HepG2 (cell line): ENCODE results near the gene GPR89A. TPM values are rescaled to one million over a fixed set of nuclear protein-coding genes. Genes with fewer than 3 reads are reported as not detected.
A peak's percentile ranks its signal among the peaks of the same experiment; 100 is the strongest.

Experiments used
- CENPX ChIP-seq: sonication (generic); formaldehyde crosslinking; IDR thresholded peaks from 2 replicates; pipeline ENCODE4 v1.9.0; 2021; ENCODE audit warnings: mild to moderate bottlenecking, missing genetic modification reagents, moderate library complexity
- CHD2 ChIP-seq: IDR thresholded peaks from 2 replicates; pipeline ENCODE4 v1.6.1; 2011; ENCODE audit warnings: low read depth, low read length, improper control_type of control experiment
- ERF ChIP-seq: IDR thresholded peaks from 2 replicates; pipeline ENCODE4 v1.6.1; 2018; ENCODE audit warnings: missing biosample characterization, missing genetic modification reagents
- IRX3 ChIP-seq: sonication (generic); formaldehyde crosslinking; IDR thresholded peaks from 2 replicates; pipeline ENCODE4 v1.8.1; 2023; ENCODE audit warnings: mild to moderate bottlenecking, low read depth, missing genetic modification reagents, borderline replicate concordance
- JUNB ChIP-seq: sonication (generic); formaldehyde crosslinking; IDR thresholded peaks from 2 replicates; pipeline ENCODE4 v1.8.0; 2022; ENCODE audit warnings: missing genetic modification reagents, mild to moderate bottlenecking, borderline replicate concordance
- MAZ ChIP-seq, 2 experiments: sonication (generic) in 1 of 2; formaldehyde crosslinking in 1 of 2; IDR thresholded peaks; 2 replicates each; pipeline versions ENCODE4 v1.5.0 to v1.6.1; 2012 to 2020; ENCODE audit warnings: low read depth in 2 of 2, mild to moderate bottlenecking in 2 of 2, borderline replicate concordance in 1 of 2, improper control_type of control experiment in 1 of 2, low read length in 1 of 2, missing genetic modification reagents in 1 of 2, moderate library complexity in 1 of 2
- MED8 ChIP-seq: sonication (generic); formaldehyde crosslinking; IDR thresholded peaks from 2 replicates; pipeline ENCODE4 v1.8.1; 2023; ENCODE audit warnings: mild to moderate bottlenecking, missing genetic modification reagents; ENCODE audit not compliant: insufficient replicate concordance
- MEIS1 ChIP-seq: sonication (generic); formaldehyde crosslinking; IDR thresholded peaks from 2 replicates; pipeline ENCODE4 v1.9.0; 2021; ENCODE audit warnings: mild to moderate bottlenecking, missing genetic modification reagents, moderate library complexity, borderline replicate concordance
- MIXL1 ChIP-seq: IDR thresholded peaks from 2 replicates; pipeline ENCODE4 v1.6.1; 2016
- MYNN ChIP-seq: sonication (generic); formaldehyde crosslinking; IDR thresholded peaks from 2 replicates; pipeline ENCODE4 v1.4.0; 2020; ENCODE audit warnings: mild to moderate bottlenecking, low read depth, missing genetic modification reagents
- SIN3A ChIP-seq: IDR thresholded peaks from 2 replicates; pipeline ENCODE4 v1.6.1; 2011; ENCODE audit warnings: low read depth, mild to moderate bottlenecking, control low read depth, low read length, borderline replicate concordance
- SUZ12 ChIP-seq: fragments of 150-350 bp; IDR thresholded peaks from 2 replicates; pipeline ENCODE4 v1.6.1; 2014; ENCODE audit warnings: low read depth, low read length
- TAF15 ChIP-seq: fragments of 200-400 bp; formaldehyde crosslinking; IDR thresholded peaks from one replicate; pipeline ENCODE4 v1.6.1; 2018; ENCODE audit warnings: mild to moderate bottlenecking, low read depth, low read length; ENCODE audit not compliant: poor library complexity, severe bottlenecking
- TBX2 ChIP-seq: sonication (generic); formaldehyde crosslinking; IDR thresholded peaks from 2 replicates; pipeline ENCODE4 v1.5.0; 2020; ENCODE audit warnings: missing genetic modification reagents, mild to moderate bottlenecking, borderline replicate concordance
- ZMYM4 ChIP-seq: sonication (generic); formaldehyde crosslinking; IDR thresholded peaks from 2 replicates; pipeline ENCODE4 v1.8.1; 2023; ENCODE audit warnings: mild to moderate bottlenecking, missing genetic modification reagents
- ZNF232 ChIP-seq: sonication (generic); formaldehyde crosslinking; IDR thresholded peaks from 2 replicates; pipeline ENCODE4 v1.4.0; 2020; ENCODE audit warnings: missing genetic modification reagents, borderline replicate concordance
- ZNF253 ChIP-seq: sonication (generic); formaldehyde crosslinking; IDR thresholded peaks from 2 replicates; pipeline ENCODE4 v1.8.0; 2022; ENCODE audit warnings: mild to moderate bottlenecking, missing genetic modification reagents, borderline replicate concordance
- ZNF256 ChIP-seq: sonication (generic); formaldehyde crosslinking; conservative IDR thresholded peaks from 2 replicates; pipeline ENCODE4 v1.4.0; 2020; ENCODE audit warnings: missing genetic modification reagents
- ZNF607 ChIP-seq: sonication (generic); formaldehyde crosslinking; IDR thresholded peaks from 2 replicates; pipeline ENCODE4 v1.5.1; 2020; ENCODE audit warnings: missing genetic modification reagents, mild to moderate bottlenecking, borderline replicate concordance
- polyA plus RNA-seq, 8 experiments: library from polyadenylated mRNA; depleted of rRNA in 3 of 8; stranded (reverse) in 7 of 8; unstranded in 1 of 8; fragments of >200 nt; fragmentation: Illumina TruSeq in 4 of 8; extraction: Trizol in 4 of 8; gene quantifications; 2 replicates each; pipeline versions ENCODE4 v1.2.1 to v1.2.3, GENCODE V29; 2011 to 2016; ENCODE audit warnings: low read depth in 4 of 8, missing spikeins in 1 of 8, mixed read lengths in 1 of 8; ENCODE audit not compliant: insufficient read depth in 1 of 8
- total RNA-seq, 5 experiments: library from RNA; depleted of rRNA; stranded (reverse); fragments of >200 nt; fragmentation: Illumina TruSeq; extraction: Trizol; gene quantifications; 2 replicates each; pipeline ENCODE4 v1.2.3, GENCODE V29; 2016; ENCODE audit warnings: low read depth in 1 of 5
- TF ChIP-seq, protein P1 (sequence below): sonication (generic); formaldehyde crosslinking; IDR thresholded peaks from 2 replicates; pipeline ENCODE4 v1.4.0; 2020; ENCODE audit warnings: missing genetic modification reagents, low read depth, mild to moderate bottlenecking, borderline replicate concordance
- TF ChIP-seq, protein P2 (sequence below): sonication (generic); formaldehyde crosslinking; IDR thresholded peaks from 2 replicates; pipeline ENCODE4 v1.5.0; 2020; ENCODE audit warnings: mild to moderate bottlenecking, missing genetic modification reagents, borderline replicate concordance
- TF ChIP-seq, protein P3 (sequence below): IDR thresholded peaks from 2 replicates; pipeline ENCODE4 v1.6.1; 2016; ENCODE audit warnings: missing compliant biosample characterization, missing genetic modification reagents, borderline replicate concordance

Gene GPR89A
- total and polyA plus RNA-seq, 2 of the 13 experiments (the other 11 are each of a cell fraction or from before 2014, with no cell fraction given) = 23.4 to 32.6 TPM

DNA sequence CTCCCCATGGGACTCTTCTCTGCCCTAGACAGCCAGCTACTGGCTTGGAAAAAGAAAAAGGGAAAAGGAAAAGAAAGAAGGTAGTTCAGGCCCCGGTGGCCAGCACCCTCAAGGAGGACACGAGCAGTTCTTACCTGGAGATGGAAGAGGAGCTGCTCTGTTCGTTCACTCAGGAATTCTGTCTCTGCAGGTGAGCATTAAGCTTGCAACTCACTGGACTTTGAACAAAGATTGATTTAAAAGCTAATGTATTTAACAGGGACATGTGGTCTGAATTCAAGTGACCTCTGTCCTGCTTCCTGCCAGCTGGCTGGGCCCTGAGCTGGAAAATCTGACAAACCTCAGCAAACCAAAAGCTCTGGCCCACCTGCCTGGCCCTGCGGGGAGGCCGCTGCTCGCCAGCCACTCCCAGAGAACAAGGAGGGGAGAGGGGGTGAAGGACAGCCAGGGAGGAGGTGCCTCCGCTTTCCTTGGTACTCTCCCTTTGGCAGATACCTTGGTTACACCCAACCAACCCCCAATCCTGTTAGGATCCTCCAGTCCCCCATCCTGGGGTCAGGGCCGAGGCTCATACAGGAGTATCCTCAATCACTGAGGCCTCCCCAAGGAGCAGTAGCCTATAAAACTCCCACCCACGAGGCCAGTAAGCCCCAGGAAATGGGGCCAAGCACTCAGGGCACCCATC, 99.5 kb downstream of the GPR89A start, which contains the start of gene PDZK1 (continued):
- TF ChIP-seq TAF15 (no peak), ZNF256 (CRISPR knock-in tag) (0 out of 2 replicates have a peak, but pooled peaks have one; percentile 67), TBX2 (no peak), SUZ12 (no peak), CHD2 (no peak), ZNF232 (CRISPR knock-in tag) (0 out of 2 replicates have a peak, but pooled peaks have one; percentile 71), ZNF253 (CRISPR knock-in tag) (no peak), IRX3 (0 out of 2 replicates have a peak, but pooled peaks have one; percentile 43), ZNF607 (peak; percentile 78; the same call in 1 of the 2 replicates), MEIS1 (CRISPR knock-in tag) (no peak), MYNN (CRISPR knock-in tag) (no peak), JUNB (CRISPR knock-in tag) (no peak), MAZ (IDR thresholded peaks at IDR 0.05; ENCODE audit: borderline replicate concordance, low read depth, low read length) (0 out of 2 replicates have a peak, but pooled peaks have one; percentile 2), MAZ (CRISPR knock-in tag; IDR thresholded peaks at IDR 0.05; ENCODE audit: low read depth) (no peak), SIN3A (peak; percentile 69), ZMYM4 (CRISPR knock-in tag) (peak; percentile 36), MIXL1 (CRISPR knock-in tag) (peak; percentile 93), ERF (CRISPR knock-in tag) (peak; percentile 31; the same call in 1 of the 2 replicates), MED8 (CRISPR knock-in tag) (no peak), CENPX (CRISPR knock-in tag) (no peak)
- TF ChIP-seq, protein P1, sequence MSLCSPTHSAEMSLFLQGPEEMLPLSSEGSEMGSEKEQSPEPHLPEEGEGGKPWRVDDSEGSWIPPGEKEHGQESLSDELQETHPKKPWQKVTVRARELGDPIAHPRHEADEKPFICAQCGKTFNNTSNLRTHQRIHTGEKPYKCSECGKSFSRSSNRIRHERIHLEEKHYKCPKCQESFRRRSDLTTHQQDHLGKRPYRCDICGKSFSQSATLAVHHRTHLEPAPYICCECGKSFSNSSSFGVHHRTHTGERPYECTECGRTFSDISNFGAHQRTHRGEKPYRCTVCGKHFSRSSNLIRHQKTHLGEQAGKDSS (CRISPR knock-in tag) = no peak
- TF ChIP-seq, protein P2, sequence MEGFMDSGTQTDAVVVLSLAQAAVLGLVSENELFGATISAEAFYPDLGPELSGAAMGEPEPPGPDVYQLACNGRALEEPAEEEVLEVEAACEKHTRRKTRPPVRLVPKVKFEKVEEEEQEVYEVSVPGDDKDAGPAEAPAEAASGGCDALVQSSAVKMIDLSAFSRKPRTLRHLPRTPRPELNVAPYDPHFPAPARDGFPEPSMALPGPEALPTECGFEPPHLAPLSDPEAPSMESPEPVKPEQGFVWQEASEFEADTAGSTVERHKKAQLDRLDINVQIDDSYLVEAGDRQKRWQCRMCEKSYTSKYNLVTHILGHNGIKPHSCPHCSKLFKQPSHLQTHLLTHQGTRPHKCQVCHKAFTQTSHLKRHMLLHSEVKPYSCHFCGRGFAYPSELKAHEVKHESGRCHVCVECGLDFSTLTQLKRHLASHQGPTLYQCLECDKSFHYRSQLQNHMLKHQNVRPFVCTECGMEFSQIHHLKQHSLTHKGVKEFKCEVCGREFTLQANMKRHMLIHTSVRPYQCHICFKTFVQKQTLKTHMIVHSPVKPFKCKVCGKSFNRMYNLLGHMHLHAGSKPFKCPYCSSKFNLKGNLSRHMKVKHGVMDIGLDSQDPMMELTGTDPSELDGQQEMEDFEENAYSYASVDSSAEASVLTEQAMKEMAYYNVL (CRISPR knock-in tag) = 0 out of 2 replicates have a peak, but pooled peaks have one; percentile 42
- TF ChIP-seq, protein P3, sequence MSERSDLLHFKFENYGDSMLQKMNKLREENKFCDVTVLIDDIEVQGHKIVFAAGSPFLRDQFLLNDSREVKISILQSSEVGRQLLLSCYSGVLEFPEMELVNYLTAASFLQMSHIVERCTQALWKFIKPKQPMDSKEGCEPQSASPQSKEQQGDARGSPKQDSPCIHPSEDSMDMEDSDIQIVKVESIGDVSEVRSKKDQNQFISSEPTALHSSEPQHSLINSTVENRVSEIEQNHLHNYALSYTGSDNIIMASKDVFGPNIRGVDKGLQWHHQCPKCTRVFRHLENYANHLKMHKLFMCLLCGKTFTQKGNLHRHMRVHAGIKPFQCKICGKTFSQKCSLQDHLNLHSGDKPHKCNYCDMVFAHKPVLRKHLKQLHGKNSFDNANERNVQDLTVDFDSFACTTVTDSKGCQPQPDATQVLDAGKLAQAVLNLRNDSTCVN = no peak
